ENCODE results near the gene ZNF487. TPM values are rescaled to one million over a fixed set of nuclear protein-coding genes. Genes with fewer than 3 reads are reported as not detected.
A peak's percentile ranks its signal among the peaks of the same experiment; 100 is the strongest.
"Not testable (repeated sequence)": the region's sequence is repeated elsewhere in the genome, so short reads cannot be mapped to it uniquely, and the experiment has no call there.

Gene ZNF487
- total RNA-seq (2014; rRNA removed; shearing (Covaris generic)), result 8.1 and 16.1 TPM in 2 replicates

DNA sequence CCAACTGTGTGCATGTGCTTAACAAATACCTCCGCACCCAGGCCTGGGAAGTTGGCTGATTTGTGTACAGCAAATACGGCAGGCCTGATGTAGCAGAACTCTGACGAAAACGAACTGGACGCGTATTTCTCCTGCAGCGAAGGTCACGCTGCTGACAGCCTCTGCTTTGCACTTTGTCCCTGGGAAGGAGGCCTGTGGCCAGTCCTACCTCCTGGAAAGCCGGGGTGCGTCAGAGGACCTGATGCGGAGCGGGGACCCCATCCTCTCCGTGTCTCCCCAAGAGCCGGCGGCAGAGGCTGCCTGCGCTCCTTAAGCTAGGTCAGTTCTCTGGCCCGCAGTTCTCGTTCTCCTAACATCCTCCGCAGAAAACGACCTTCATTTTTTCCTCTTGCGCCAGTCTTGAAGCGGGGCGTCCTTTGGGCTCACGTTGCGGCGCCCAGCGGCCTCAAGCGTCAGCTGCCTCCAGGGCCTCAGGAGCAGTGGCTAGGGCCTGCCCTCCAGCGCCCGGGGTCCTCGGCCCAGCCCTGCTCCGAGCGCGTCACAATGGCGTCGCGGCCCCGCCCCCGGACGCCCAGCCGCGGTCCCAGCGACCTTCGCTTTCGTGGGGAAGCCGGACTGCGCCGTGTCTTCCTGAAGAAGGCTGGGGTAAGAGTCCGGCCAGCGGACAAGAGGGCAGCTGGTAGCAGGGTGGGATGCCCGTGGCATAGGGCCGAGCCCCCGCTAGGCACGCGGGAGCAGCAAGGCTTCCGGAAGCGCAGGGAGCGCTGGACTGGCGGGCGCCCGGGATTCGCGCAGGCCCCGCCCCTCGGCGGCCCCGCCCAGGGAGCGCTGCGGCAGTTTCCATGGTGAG lies at the start of gene ZNF487:
Gene ZNF487, plus strand, starts transcription at position 821 of the 850 bp plus-strand sequence. CDS start 38,703 bp downstream, outside the sequence.
- peak; percentile 93 for DNase-seq (ENCODE audit: low spot score)

- DNase-seq (ENCODE audit: low spot score), result no peak
These were observed 49.3 kb upstream of the ZNF487 start for GRCh38 chr10:43387678-43388032.

DNA sequence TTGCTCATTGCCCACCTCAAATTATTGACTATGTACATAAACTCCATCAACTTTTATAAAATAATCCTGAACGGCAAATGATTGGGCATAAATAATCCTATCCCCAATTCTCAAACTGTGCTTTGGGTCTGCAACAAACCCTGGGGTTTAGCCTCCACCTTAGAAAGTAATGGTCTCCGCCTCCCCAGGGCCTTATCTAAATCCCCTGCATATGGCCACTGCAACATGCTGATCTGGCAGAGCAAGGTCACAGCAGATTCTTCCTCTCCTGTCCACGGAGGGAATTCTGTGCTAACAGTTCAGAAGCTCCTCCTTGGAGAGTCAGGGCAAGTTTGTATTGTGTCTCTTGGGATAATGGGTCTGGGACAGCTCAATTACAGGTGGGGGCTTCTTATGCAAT lies 47.0 kb upstream of the ZNF487 start:
- no peak for DNase-seq (ENCODE audit: low spot score)

DNA sequence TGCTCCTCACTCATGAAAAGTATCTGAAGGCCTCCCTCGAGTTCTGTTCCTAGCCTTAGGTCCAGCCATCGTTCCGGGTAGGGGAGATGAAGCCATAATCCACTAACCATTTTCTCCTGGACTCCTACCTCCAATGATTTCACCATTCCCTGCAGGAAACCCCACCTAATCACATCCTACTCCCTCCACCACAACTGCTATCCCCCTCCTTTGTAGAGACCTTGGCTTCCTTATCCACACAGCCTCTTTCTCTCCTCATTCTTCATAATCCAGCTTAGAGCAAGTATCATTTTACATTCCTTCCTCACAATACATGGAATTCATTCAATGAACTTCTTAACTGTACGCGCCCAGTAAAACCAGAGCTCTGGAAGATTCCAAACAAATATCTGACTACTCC lies 46.6 kb upstream of the ZNF487 start:
- no peak for DNase-seq (ENCODE audit: low spot score)

DNA sequence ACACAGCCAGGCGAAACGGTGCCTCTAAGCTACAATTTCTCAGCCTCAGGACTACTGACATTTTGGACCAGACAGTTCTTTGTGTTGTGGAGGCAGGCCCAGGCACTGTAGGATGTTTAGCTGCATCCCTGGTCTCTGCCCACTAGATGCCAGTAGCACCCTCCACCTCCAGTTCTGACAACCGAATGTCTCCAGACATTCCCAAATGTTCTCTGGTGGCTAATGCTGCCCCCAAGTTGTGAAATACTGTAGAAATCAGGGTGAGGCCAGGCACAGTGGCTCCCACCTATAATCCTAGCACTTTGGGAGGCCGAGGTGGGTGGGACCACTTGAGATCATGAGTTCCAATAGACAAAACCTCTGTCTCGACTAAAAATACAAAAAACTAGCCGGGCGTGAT lies 46.2 kb upstream of the ZNF487 start:
- DNase-seq (ENCODE audit: low spot score), result no peak

DNA sequence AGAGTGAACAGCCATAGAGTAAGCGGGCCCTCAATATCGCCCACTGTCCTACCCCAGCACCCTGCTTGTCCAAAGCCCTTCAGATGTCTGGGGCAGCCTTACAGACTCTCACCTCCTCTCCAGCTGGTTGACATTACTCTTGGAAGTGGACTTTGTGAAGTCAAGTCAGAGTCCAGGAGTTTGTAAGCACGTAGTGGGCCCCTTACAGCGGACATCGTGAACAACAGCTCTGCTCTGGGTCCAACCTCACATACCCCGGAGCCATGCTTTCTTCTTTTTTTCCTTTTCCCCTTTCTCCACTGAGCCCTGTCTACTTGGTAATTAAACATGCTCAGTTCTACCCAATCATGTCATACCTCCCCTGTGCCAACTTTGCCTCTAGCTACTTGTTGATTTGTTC lies 45.4 kb upstream of the ZNF487 start:
- peak; percentile 0 for DNase-seq (ENCODE audit: low spot score)

GRCh38 chr10:43392748-43393147 lies 44.2 kb upstream of the ZNF487 start:
- no peak for DNase-seq (ENCODE audit: low spot score)

DNA sequence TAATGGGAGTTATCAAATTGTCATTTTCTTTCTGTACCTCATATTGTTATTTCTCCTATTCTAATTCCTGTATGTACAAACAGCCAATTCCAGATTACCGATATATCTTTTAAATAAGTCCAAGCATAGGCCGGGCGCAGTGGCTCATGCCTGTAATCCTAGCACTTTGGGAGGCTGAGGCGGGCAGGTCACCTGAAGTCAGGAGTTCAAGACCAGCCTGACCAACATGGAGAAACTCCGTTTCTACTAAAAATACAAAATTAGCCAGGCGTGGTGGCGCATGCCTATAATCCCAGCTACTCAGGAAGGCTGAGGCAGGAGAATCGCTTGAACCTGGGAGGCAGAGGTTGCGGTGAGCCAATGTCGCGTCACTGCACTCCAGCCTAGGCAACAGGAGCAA lies 43.7 kb upstream of the ZNF487 start:
- not testable (repeated sequence) for DNase-seq (ENCODE audit: low spot score)

DNA sequence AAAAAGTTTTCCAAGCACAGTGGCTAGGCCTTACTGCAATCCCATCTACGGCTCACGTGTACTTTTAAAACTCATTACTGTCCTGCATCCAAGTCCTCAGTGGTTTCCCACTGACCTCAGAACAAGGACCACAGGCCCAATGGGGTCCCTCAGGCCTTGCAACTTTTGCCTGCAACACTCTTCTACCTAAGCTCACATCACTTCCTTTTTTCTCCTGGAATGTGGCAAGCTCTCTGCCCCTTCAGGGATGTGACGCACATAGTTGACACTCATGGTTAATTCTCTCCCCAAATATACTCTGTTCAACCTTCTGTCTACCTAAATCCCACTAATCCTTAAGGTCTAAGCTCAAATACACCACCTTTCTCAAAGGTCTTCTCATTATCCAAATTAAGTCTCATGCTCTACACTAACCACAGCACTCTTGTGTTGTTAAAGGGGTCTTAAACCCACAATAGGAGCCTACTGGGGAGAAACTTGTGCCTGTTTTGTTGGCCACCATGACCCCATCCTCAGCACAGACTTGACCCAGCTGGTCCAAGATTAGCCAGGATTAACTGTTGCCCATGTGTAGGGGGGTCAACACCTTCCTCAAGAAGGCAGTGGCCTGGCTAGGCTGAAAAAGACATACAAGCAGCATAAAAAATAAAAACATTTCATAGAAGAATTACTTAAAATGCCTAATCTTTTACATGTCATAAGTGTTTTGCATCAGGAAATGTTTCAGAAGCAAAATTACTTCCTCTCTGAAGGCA lies 43.1 kb upstream of the ZNF487 start:
- DNase-seq (ENCODE audit: low spot score), result no peak

- DNase-seq (ENCODE audit: low spot score), result no peak
These were observed 42.0 kb upstream of the ZNF487 start for GRCh38 chr10:43394868-43395267.

- DNase-seq (ENCODE audit: low spot score), result no peak
These were observed 41.3 kb upstream of the ZNF487 start for GRCh38 chr10:43395571-43396060.

DNA sequence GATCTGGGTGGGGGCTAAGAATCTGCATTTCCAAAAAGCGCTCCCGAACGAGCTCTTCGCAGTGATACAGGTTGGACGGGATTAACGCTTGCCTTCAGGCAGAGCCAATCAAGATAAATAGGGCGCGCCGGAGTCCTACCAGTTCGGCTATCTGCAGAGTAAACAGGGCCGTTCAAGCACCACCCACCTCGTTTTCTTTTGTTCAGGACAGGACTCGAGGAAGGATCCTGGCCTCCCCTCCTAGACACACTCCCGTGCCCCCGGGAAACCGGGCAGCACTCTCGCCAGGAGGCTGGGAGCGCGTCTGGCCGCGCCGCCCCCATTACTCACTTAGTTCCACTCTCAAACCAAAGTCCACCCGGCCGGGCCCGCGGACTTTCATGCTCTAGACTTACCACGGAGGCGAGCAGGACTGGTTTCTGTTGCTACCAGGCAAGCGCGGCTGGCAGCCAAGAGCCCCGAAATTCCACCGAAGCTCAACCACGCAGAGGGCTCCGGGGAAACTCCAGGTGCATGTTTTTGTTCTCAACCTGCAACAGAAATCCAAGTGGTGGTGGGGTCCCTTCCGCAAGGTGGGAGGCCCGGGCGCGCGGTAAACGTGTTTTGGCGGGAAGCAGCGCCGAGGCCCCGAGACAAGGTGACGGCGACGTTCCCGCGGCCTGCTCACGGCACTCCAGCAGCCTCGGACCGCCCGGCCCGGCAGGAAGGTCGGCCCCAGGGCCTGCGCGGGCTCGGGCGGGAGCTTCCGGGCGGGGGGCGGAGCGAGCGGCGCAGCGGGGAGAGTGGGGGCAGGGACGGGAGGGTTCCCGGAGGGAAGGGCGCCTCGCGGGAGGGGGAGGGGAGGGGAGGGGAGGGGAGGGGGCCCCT lies 40.6 kb upstream of the ZNF487 start:
- peak; percentile 79 for DNase-seq (ENCODE audit: low spot score)

DNA sequence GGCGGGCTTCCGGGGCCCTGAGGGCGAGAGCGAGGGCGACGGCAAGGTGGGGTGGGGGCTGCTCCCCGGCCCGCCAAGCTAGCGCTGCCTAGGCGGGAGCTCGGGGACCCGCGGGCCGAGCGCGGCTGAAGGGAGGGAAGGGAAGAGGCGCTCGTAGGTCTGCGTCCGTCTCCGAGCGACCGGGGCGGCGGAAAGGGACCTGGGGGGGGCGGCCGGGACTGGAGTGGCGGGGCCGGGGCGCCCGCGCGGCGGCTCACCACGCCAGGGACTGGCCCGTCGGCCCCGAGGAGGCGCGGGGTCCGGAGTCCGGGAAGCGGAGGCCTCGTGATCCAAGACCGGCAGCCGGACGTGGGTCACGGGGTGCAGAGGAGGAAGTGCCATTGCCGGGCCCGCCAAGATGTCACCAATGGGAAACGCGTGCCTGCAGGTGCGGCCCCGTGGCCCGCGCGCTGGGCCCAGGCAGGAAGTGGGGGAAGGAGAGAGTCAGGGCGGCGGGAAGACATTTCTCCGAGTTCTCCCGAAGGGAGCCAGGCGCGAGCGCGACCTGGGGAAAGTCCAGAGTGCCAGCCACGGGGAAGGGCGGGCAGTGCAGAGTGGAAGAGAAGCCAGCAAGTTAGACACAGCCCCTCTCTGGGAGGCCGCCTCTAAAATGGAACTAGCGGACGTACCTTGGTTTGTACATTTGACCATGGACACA lies 39.8 kb upstream of the ZNF487 start:
- peak; percentile 94 for DNase-seq (ENCODE audit: low spot score)

DNA sequence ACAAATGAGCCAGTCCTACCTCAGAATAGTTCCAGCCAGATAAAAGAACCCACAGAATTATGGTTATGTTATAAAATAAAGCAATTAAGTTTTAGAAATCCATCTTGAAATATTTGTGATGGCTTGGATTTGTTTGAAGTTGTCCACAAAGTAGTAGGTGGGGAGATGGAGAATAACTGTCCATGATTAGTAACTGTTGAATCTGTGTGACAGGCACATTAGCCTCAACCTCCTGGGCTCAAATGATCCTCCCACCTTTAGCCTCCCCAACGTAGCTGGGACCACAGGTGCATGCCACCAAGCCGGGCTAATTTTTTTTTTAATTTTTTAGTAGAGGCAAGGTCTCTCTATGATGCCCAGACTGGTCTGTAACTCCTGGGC lies 38.0 kb upstream of the ZNF487 start:
- DNase-seq (ENCODE audit: low spot score), result no peak

DNA sequence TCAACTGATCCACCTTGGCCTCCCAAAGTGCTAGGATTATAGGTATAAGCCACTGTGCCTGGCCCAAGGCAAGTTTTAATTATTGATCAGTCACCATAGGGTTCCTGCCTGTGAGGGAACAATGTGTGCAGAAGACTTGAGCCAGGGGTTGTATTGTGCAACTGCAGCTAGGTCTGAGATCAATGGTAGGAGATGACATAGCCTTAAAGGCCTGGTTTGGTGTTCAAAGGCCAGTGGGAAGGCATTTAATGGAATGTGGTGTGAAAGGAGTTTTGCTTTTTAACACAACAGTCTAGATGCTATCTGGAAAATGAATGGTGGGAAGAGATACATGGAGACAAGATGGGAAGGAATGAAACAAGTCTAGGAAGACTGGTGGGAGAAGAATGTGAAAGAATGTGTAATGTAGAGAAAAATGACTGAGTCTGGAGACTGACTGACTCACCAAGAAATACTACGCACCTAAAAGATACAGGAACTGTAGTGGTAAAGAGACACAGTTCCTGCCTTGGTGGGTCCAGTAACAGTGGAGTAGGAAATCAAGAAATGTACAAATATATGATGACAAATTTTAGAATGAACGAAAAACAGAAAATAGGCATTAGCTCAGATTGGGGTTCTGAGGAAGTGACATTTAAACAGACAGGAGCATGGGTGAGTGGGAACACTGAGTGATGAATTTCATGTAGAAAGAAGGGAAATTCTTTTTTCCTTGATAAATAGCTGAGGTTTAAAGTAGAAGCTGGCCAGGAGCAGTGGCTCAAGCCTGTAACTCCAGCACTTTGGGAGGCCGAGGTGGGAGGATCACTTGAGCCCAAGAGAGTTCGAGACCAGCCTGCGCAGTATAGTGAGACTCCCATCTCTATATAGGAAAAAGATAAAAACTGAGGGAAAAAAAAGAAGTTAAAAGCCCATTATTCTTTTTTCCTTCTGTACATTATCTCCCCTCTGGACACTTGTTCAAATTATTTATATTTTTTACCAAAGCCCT lies 37.3 kb upstream of the ZNF487 start:
- DNase-seq (ENCODE audit: low spot score), result no peak

DNA sequence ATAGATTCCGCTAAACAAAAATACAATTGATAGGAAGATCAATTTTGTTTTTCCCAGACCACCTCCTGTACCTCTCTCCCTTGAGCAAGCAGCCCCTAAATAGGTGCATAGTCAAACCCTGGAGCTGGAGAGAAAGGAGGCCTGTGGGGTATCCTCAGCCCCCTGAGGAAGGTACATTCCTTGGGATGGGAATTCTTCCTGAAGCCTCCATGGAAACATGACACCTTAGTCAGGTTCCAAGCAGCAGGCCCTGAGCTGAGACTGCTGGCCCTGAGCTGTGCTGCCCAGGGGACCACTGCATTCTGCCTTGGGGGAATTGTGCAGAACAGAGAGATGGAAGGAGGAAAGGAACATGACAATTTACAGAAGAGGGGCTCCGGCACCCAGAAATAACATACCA lies 35.3 kb upstream of the ZNF487 start:
- no peak for DNase-seq (ENCODE audit: low spot score)

- no peak for DNase-seq (ENCODE audit: low spot score)
These were observed 34.7 kb upstream of the ZNF487 start for GRCh38 chr10:43402176-43402575.

GRCh38 chr10:43402880-43403452 lies 33.9 kb upstream of the ZNF487 start:
- DNase-seq (ENCODE audit: low spot score), result no peak

- DNase-seq (ENCODE audit: low spot score), result no peak
These were observed 32.8 kb upstream of the ZNF487 start for GRCh38 chr10:43403911-43404703.

All from HT-29 (cell line).